CD14-positive monocyte (primary cell): ENCODE data around the gene CMYA5. TPM values are rescaled to one million over a fixed set of nuclear protein-coding genes. Genes with fewer than 3 reads are reported as not detected.

Experiments used
- DNase-seq, 3 donors: peaks; one replicate each; pipeline ENCODE4 v3.0.0-alpha.2; 2011 to 2022
- H2AFZ ChIP-seq: 2 replicates; pipeline ENCODE4 v1.6.0; 2012; ENCODE audit warnings: mild to moderate bottlenecking, low read depth, low read length, inconsistent platforms; ENCODE audit not compliant: insufficient read depth, poor library complexity, severe bottlenecking
- H3K27ac ChIP-seq, 2 donors: 1 replicate in 1 of 2; 2 replicates in 1 of 2; pipeline ENCODE4 v1.5.1; 2012 to 2013; ENCODE audit warnings: low read length in 2 of 2, control low read depth in 1 of 2, inconsistent platforms in 1 of 2, low read depth in 1 of 2, mild to moderate bottlenecking in 1 of 2
- H3K27me3 ChIP-seq, 2 donors: one replicate each; pipeline versions ENCODE4 v1.6.0 to v1.6.1; 2011 to 2013; ENCODE audit warnings: low read length in 2 of 2; ENCODE audit not compliant: control insufficient read depth in 2 of 2, insufficient read depth in 2 of 2
- H3K36me3 ChIP-seq, 2 donors: replicated peaks in 1 of 2; 1 replicate in 1 of 2; 2 replicates in 1 of 2; pipeline versions ENCODE4 v1.5.1 to v1.6.1; 2012 to 2013; ENCODE audit warnings: low read length in 2 of 2, control low read depth in 1 of 2, inconsistent platforms in 1 of 2, mild to moderate bottlenecking in 1 of 2; ENCODE audit not compliant: insufficient read depth in 2 of 2, control insufficient read depth in 1 of 2
- H3K4me1 ChIP-seq, 2 donors: 1 replicate in 1 of 2; 2 replicates in 1 of 2; pipeline versions ENCODE4 v1.5.1 to v1.6.1; 2012 to 2013; ENCODE audit warnings: low read length in 2 of 2, control low read depth in 1 of 2, inconsistent platforms in 1 of 2, mild to moderate bottlenecking in 1 of 2, moderate library complexity in 1 of 2; ENCODE audit not compliant: insufficient read depth in 2 of 2, control insufficient read depth in 1 of 2
- H3K4me2 ChIP-seq: replicated peaks from 2 replicates; pipeline ENCODE3; 2012; ENCODE audit warnings: low read length, moderate library complexity, mild to moderate bottlenecking; ENCODE audit not compliant: poor library complexity, severe bottlenecking; ENCODE audit errors: extremely low read depth
- H3K4me3 ChIP-seq, 3 experiments: fragments of 200-600 bp in 1 of 3; sonication (generic) in 1 of 3; replicated peaks in 1 of 3; 1 replicate in 2 of 3; 2 replicates in 1 of 3; pipeline ENCODE4 v1.5.1; 2011 to 2013; ENCODE audit warnings: low read length in 3 of 3, mild to moderate bottlenecking in 3 of 3, control low read depth in 2 of 3, low read depth in 2 of 3, inconsistent platforms in 1 of 3, moderate library complexity in 1 of 3
- H3K79me2 ChIP-seq: 2 replicates; pipeline ENCODE4 v1.6.0; 2012; ENCODE audit warnings: mild to moderate bottlenecking, control low read depth, inconsistent platforms, low read length, moderate library complexity; ENCODE audit not compliant: insufficient read depth
- H3K9ac ChIP-seq: 2 replicates; pipeline ENCODE4 v1.6.0; 2017; ENCODE audit warnings: low read length, mild to moderate bottlenecking; ENCODE audit not compliant: insufficient read depth, poor library complexity, severe bottlenecking
- H3K9me3 ChIP-seq, 2 donors: replicated peaks in 1 of 2; 1 replicate in 1 of 2; 2 replicates in 1 of 2; pipeline versions ENCODE4 v1.5.1 to v1.6.1; 2012 to 2013; ENCODE audit warnings: low read length in 2 of 2, control low read depth in 1 of 2; ENCODE audit not compliant: control insufficient read depth in 1 of 2, insufficient read depth in 1 of 2
- H4K20me1 ChIP-seq: 2 replicates; pipeline ENCODE4 v1.6.0; 2012; ENCODE audit warnings: mild to moderate bottlenecking, low read length, control low read depth, moderate library complexity; ENCODE audit not compliant: insufficient read depth
- H3K27ac Mint-ChIP-seq, 7 donors: one replicate each; pipeline ENCODE4 v1.8.0; 2020; ENCODE audit warnings: mild to moderate bottlenecking in 7 of 7, mixed read lengths in 7 of 7, moderate library complexity in 6 of 7, inconsistent platforms in 2 of 7
- H3K27me3 Mint-ChIP-seq, 3 donors: one replicate each; pipeline ENCODE4 v1.8.0; 2021 to 2022; ENCODE audit warnings: low read depth in 3 of 3, mild to moderate bottlenecking in 3 of 3, mixed read lengths in 3 of 3, moderate library complexity in 3 of 3, inconsistent platforms in 1 of 3
- H3K36me3 Mint-ChIP-seq, 2 donors: one replicate each; pipeline ENCODE4 v1.8.0; 2020; ENCODE audit warnings: mixed read lengths in 2 of 2, inconsistent platforms in 1 of 2, mild to moderate bottlenecking in 1 of 2
- H3K4me1 Mint-ChIP-seq: one replicate; pipeline ENCODE4 v1.8.0; 2020; ENCODE audit warnings: mild to moderate bottlenecking, mixed read lengths
- H3K4me3 Mint-ChIP-seq, 2 donors: one replicate each; pipeline ENCODE4 v1.8.0; 2020; ENCODE audit warnings: mild to moderate bottlenecking in 2 of 2, mixed read lengths in 2 of 2, moderate library complexity in 1 of 2
- H3K9me3 Mint-ChIP-seq, 7 donors: one replicate each; pipeline ENCODE4 v1.8.0; 2020 to 2022; ENCODE audit warnings: mixed read lengths in 7 of 7, mild to moderate bottlenecking in 6 of 7, moderate library complexity in 6 of 7, inconsistent platforms in 2 of 7
- WGBS: methylation state at CpG from one replicate; pipeline ENCODE4 v1.1.5; 2013; ENCODE audit warnings: missing lambda C conversion rate; ENCODE audit not compliant: insufficient coverage; 5-methylcytosine and 5-hydroxymethylcytosine counted together
- intact Hi-C, 2 donors: fragments of 100-400 bp; cut with micrococcal nuclease; formaldehyde crosslinking; loops; one replicate each; pipeline versions ENCODE4 v1.15.0 to v1.15.1; 2023
- polyA plus RNA-seq, 3 donors: library from polyadenylated mRNA; depleted of rRNA in 1 of 3; unstranded in 2 of 3; stranded (reverse) in 1 of 3; fragments of 300-500 nt in 2 of 3; fragments of >200 nt in 1 of 3; fragmentation: Illumina TruSeq in 2 of 3; gene quantifications; 1 replicate in 2 of 3; 2 replicates in 1 of 3; pipeline ENCODE4 v1.2.3, GENCODE V29; 2012 to 2021
- TF ChIP-seq, protein P1 (sequence below): fragments of 200-600 bp; IDR thresholded peaks from one replicate; pipeline ENCODE4 v1.8.0; 2022; ENCODE audit warnings: antibody characterized with exemption, mild to moderate bottlenecking

CMYA5 gene
- polyA plus RNA-seq, 3 donors, result 0.01 to 0.17 TPM; not detected in 1

DNA sequence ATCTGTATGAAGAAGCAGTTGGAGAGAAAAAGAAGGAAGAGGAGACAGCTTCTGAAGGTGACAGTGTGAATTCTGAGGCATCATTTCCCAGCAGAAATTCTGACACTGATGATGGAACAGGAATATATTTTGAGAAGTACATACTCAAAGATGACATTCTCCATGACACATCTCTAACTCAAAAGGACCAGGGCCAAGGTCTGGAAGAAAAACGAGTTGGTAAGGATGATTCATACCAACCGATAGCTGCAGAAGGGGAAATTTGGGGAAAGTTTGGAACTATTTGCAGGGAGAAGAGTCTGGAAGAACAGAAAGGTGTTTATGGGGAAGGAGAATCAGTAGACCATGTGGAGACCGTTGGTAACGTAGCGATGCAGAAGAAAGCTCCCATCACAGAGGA, 48.7 kb downstream of the CMYA5 start:
- TF ChIP-seq, protein P1, sequence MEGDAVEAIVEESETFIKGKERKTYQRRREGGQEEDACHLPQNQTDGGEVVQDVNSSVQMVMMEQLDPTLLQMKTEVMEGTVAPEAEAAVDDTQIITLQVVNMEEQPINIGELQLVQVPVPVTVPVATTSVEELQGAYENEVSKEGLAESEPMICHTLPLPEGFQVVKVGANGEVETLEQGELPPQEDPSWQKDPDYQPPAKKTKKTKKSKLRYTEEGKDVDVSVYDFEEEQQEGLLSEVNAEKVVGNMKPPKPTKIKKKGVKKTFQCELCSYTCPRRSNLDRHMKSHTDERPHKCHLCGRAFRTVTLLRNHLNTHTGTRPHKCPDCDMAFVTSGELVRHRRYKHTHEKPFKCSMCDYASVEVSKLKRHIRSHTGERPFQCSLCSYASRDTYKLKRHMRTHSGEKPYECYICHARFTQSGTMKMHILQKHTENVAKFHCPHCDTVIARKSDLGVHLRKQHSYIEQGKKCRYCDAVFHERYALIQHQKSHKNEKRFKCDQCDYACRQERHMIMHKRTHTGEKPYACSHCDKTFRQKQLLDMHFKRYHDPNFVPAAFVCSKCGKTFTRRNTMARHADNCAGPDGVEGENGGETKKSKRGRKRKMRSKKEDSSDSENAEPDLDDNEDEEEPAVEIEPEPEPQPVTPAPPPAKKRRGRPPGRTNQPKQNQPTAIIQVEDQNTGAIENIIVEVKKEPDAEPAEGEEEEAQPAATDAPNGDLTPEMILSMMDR, result no peak
- Histone ChIP-seq H3K27me3 (peaks cover 0 to 2% of the 10 kb centered on the region in 2 donors), H3K9me3 (no peaks in the 10 kb centered on the region), H2AFZ (no peak overlapping the region), H3K4me3 (no peak overlapping the region), H3K79me2 (no peaks in the 10 kb centered on the region), H3K4me2 (no peak overlapping the region), H3K4me1 (peaks cover 5 to 11% of the 10 kb centered on the region in 2 donors), H3K27ac (no peak overlapping the region), H4K20me1 (no peaks in the 10 kb centered on the region), H3K36me3 (no peaks in the 10 kb centered on the region), H3K9ac (no peak overlapping the region)
- no peak overlapping the region for H3K27ac Mint-ChIP-seq
- intact Hi-C loops, result no loop called here
- peaks cover 0 to 1% (median 0%) of the 10 kb centered on the region in 7 donors for H3K9me3 Mint-ChIP-seq
- H3K4me3 Mint-ChIP-seq, result no peak overlapping the region
- peaks cover 21% of the 10 kb centered on the region for H3K4me1 Mint-ChIP-seq
- no peak for DNase-seq
- peaks cover 0 to 5% (median 0%) of the 10 kb centered on the region in 3 donors for H3K27me3 Mint-ChIP-seq
- no peaks in the 10 kb centered on the region for H3K36me3 Mint-ChIP-seq
- WGBS, result 100% methylated on average over 3 of the region's 5 CpGs

DNA sequence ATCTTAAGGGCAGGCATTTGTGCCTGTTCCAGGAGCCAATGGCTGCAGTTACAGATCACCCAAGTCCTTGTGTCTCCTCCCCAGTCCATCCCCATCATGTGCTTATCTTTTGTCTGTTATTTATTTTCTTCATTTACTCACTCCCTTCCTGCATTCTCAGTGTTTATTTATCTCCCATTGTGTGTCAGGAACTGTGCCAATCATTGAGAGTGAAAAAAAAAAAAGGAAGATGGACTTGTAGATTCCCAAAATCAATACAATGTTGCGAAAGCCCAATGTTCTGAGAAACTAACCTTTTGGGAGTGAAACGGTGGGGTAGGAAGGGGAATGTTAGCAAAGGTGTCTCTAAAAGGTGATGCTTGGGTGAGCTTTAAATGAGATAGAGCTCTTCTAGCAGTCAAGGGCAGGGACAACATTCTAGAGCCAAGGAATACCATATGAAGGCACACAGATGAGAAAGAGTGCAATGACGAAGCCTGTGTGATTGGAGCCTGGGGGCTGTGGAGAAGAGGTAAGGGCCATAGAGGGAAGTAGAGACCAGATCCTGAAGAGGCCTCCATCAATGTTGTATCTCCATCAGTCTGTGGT, 53.0 kb downstream of the CMYA5 start:
- H3K4me1 Mint-ChIP-seq, result peaks cover 7% of the 10 kb centered on the region
- Histone ChIP-seq H3K27me3 (no peaks in the 10 kb centered on the region), H3K27ac (no peak overlapping the region), H3K9ac (no peak overlapping the region), H3K9me3 (no peaks in the 10 kb centered on the region), H3K4me3 (no peak overlapping the region), H3K4me1 (no peaks in the 10 kb centered on the region), H3K4me2 (no peak overlapping the region), H3K79me2 (no peaks in the 10 kb centered on the region), H3K36me3 (no peaks in the 10 kb centered on the region), H4K20me1 (no peaks in the 10 kb centered on the region), H2AFZ (no peak overlapping the region)
- DNase-seq, result no peak
- H3K9me3 Mint-ChIP-seq, result peaks cover 0 to 1% (median 0%) of the 10 kb centered on the region in 7 donors
- H3K4me3 Mint-ChIP-seq, result no peak overlapping the region
- no peaks in the 10 kb centered on the region for H3K36me3 Mint-ChIP-seq
- TF ChIP-seq, protein P1, result no peak
- 91% methylated on average over 3 of the region's 3 CpGs for WGBS
- intact Hi-C loops, result no loop called here
- no peak overlapping the region for H3K27ac Mint-ChIP-seq
- peaks cover 0 to 5% (median 0%) of the 10 kb centered on the region in 3 donors for H3K27me3 Mint-ChIP-seq
